A673 (cell line): Measurements from ENCODE around the gene DES. TPM values are rescaled to one million over a fixed set of nuclear protein-coding genes. Genes with fewer than 3 reads are reported as not detected.

Experiments used
- BruUV-seq: library from RNA; stranded (reverse); fragments of 400-500 nt; replicated peaks from 2 replicates; lab custom pipeline; 2021; lab: Mats Ljungman, UMichigan
- CTCF ChIA-PET: fragments of 300-600 bp; sonication (Branson Sonifier 250); formaldehyde crosslinking; loops from one replicate; lab custom pipeline; 2022; ENCODE audit warnings: antibody characterized with exemption; lab: Charles Lee
- POLR2A ChIA-PET: fragments of 300-600 bp; sonication (Branson Sonifier 250); formaldehyde crosslinking; loops from one replicate; lab custom pipeline; 2022; ENCODE audit warnings: antibody characterized with exemption; ENCODE audit not compliant: low non-redundant PET; lab: Charles Lee
- DNase-seq: peaks from one replicate; pipeline ENCODE4 v3.0.0-alpha.2; 2015; ENCODE audit warnings: low spot score
- H3K27ac ChIP-seq: fragments of 200-600 bp; sonication (generic); 2 replicates; pipeline ENCODE4 v1.5.1; 2016; ENCODE audit warnings: mixed run types, low read depth, mild to moderate bottlenecking, mixed read lengths, antibody characterized with exemption, low read length; ENCODE audit not compliant: poor library complexity, severe bottlenecking
- H3K27me3 ChIP-seq: fragments of 200-600 bp; sonication (generic); replicated peaks from 2 replicates; pipeline ENCODE4 v1.6.1; 2017; ENCODE audit warnings: mixed run types, low read depth, mild to moderate bottlenecking, mixed read lengths, antibody characterized with exemption, low read length; ENCODE audit not compliant: insufficient read depth, poor library complexity
- H3K36me3 ChIP-seq: fragments of 200-600 bp; sonication (generic); 2 replicates; pipeline ENCODE4 v1.6.1; 2016; ENCODE audit warnings: mixed run types, mild to moderate bottlenecking, mixed read lengths, antibody characterized with exemption, low read length; ENCODE audit not compliant: insufficient read depth, poor library complexity, severe bottlenecking
- H3K4me1 ChIP-seq: fragments of 200-600 bp; sonication (generic); 2 replicates; pipeline ENCODE4 v1.6.1; 2017; ENCODE audit warnings: mixed run types, mild to moderate bottlenecking, mixed read lengths, antibody characterized with exemption, low read length; ENCODE audit not compliant: insufficient read depth, poor library complexity, severe bottlenecking
- H3K4me3 ChIP-seq: fragments of 200-600 bp; sonication (generic); 2 replicates; pipeline ENCODE4 v1.5.1; 2016; ENCODE audit warnings: low read depth, mixed run types, mild to moderate bottlenecking, mixed read lengths, low read length; ENCODE audit not compliant: poor library complexity, severe bottlenecking
- H3K9me3 ChIP-seq: fragments of 200-600 bp; sonication (generic); 2 replicates; pipeline ENCODE4 v1.6.1; 2016; ENCODE audit warnings: mixed run types, low read depth, mild to moderate bottlenecking, mixed read lengths, antibody characterized with exemption, low read length; ENCODE audit not compliant: poor library complexity, severe bottlenecking
- CTCF ChIP-seq: fragments of 300-800, 200-600 bp; sonication (generic); conservative IDR thresholded peaks from 2 replicates; pipeline ENCODE4 v1.5.1; 2017; ENCODE audit warnings: low read depth, mild to moderate bottlenecking, antibody characterized with exemption, low read length, moderate library complexity, mixed read lengths
- EZH2 ChIP-seq: fragments of 200-600 bp; sonication (generic); IDR thresholded peaks from 2 replicates; pipeline ENCODE4 v1.6.1; 2017; ENCODE audit warnings: borderline replicate concordance, low read depth, mild to moderate bottlenecking, mixed read lengths, antibody characterized with exemption, low read length; ENCODE audit not compliant: poor library complexity, severe bottlenecking
- intact Hi-C: fragments of 100-400 bp; cut with micrococcal nuclease; formaldehyde crosslinking; loops from one replicate; pipeline ENCODE4 v1.10.0; 2022; ENCODE audit not compliant: unreplicated experiment
- total RNA-seq: library from RNA; stranded (reverse); gene quantifications from 2 replicates; pipeline ENCODE4 v1.2.3, GENCODE V29; 2021

Gene DES
- total RNA-seq, 1 experiment from 2014 or later = not detected

DNA sequence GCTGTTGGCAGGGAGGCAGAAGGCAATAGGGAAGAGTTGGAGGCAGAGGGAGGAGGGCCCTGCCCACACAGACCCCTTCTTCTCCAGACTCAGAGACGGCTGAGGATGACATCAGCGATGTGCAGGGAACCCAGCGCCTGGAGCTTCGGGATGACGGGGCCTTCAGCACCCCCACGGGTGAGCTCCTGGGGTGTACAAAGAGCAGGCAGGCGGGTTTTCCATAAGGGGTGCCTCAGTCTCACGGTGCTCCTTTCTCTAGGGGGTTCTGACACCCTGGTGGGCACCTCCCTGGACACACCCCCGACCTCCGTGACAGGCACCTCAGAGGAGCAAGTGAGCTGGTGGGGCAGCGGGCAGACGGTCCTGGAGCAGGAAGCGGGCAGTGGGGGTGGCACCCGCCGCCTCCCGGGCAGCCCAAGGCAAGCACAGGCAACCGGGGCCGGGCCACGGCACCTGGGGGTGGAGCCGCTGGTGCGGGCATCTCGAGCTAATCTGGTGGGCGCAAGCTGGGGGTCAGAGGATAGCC is 26.5 kb downstream of the DES start:
- no peak for DNase-seq

DNA sequence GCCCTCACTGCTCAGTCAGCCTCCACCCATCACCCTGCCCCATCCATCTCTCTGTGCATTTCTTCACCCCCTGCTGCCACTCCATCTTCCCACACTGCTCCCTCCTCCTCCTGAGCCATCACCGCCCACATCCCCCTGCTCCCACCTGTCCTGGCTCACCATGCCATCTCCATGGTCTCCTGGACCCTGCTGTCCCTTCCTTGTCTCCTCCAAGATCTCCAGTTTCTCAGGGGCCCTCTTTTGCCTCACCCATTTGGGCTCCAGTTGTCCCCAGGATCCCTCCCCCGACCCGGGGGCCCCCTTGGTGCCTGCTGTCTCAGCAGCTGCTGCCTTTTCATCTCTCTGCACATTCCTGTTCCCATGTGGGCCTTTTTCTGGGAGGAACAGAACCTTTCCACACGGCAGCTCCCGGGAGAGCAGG is 27.1 kb downstream of the DES start:
- ChIA-PET CTCF (interaction anchor here (0.7 kb wide), 1 partner anchor 10 kb away, joined by 5 read pairs; no protein-coding TSS in a partner anchor), POLR2A (interaction anchor here (0.7 kb wide), 1 partner anchor 18 kb away, joined by 3 read pairs; no protein-coding TSS in a partner anchor)
- Histone ChIP-seq H3K4me3 (no peak overlapping the region), H3K27me3 (no peaks in the 10 kb centered on the region), H3K9me3 (no peaks in the 10 kb centered on the region), H3K27ac (no peak overlapping the region), H3K4me1 (peaks cover 6% of the 10 kb centered on the region), H3K36me3 (no peaks in the 10 kb centered on the region)
- BruUV-seq = no TSS peak
- intact Hi-C loops = no loop called here
- no peak for DNase-seq
- TF ChIP-seq EZH2 (no peak), CTCF (no peak)

More for the DNA sequence above, 26.5 kb downstream of the DES start:
- no peak overlapping the region for H3K27ac ChIP-seq
- intact Hi-C loops = no loop called here
- H3K36me3 ChIP-seq = no peaks in the 10 kb centered on the region
- no peaks in the 10 kb centered on the region for H3K27me3 ChIP-seq
- no peaks in the 10 kb centered on the region for H3K9me3 ChIP-seq
- H3K4me1 ChIP-seq = peaks cover 6% of the 10 kb centered on the region
- ChIA-PET CTCF (no interaction called here), POLR2A (no interaction called here)
- no peak overlapping the region for H3K4me3 ChIP-seq
- no peak for TF ChIP-seq EZH2
- TF ChIP-seq CTCF = no peak
- BruUV-seq = no TSS peak

DNA sequence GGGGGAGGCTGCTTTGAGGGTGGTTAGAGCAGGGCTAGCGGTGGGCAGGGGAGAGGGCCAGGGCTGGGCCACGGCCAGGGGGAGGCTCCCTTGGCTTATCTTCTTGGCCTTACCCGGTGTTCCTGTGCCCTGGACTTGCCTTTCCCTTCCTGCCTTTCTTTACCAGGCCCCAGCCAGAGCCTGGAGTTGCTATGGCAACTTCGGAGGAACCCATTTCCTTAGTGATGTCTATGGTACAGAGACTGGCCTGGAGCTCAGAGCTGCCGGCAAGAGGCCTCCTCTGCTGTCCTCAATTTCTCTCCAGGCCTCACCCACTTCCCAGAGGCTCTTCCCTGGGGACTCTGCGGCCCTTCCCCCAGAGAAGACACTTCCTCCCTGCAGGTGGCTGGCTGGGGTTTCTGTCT is 27.9 kb downstream of the DES start:
- POLR2A ChIA-PET = interaction anchor here (0.7 kb wide), 1 partner anchor 17 kb away, joined by 3 read pairs; no protein-coding TSS in a partner anchor
- no peak overlapping the region for H3K27ac ChIP-seq
- no peaks in the 10 kb centered on the region for H3K36me3 ChIP-seq
- H3K4me3 ChIP-seq = no peak overlapping the region
- H3K27me3 ChIP-seq = no peaks in the 10 kb centered on the region
- H3K9me3 ChIP-seq = no peaks in the 10 kb centered on the region
- H3K4me1 ChIP-seq = peaks cover 6% of the 10 kb centered on the region
- no TSS peak for BruUV-seq
- CTCF ChIA-PET = no interaction called here
- DNase-seq = peak; percentile 61
- intact Hi-C loops = no loop called here
- no peak for TF ChIP-seq CTCF
